Astrocyte of the spinal cord (primary cell): ENCODE results near the gene AADACL4.

Experiments used
- DNase-seq: peaks from one replicate; pipeline ENCODE4 v3.0.0; 2011; ENCODE audit warnings: low read depth, low spot score
- H3K4me3 ChIP-seq: 2 replicates; pipeline ENCODE4 v1.5.1; 2011; ENCODE audit warnings: low read depth, mild to moderate bottlenecking, low read length, moderate library complexity
- CTCF ChIP-seq: IDR thresholded peaks from 2 replicates; pipeline ENCODE4 v1.5.1; 2012; ENCODE audit warnings: low read depth, mild to moderate bottlenecking, low read length, inconsistent platforms
- in situ Hi-C: cut with HindIII; loops from 2 replicates; pipeline ENCODE4 v1.10.0; 2017; ENCODE audit warnings: low sequenced_read_pairs

AADACL4 gene

GRCh38 chr1:12603224-12603623, 40.7 kb upstream of the AADACL4 start:
- in situ Hi-C loops, result no loop called here
- H3K4me3 ChIP-seq, result no peak overlapping the region
- TF ChIP-seq CTCF, result no peak
- no peak for DNase-seq

GRCh38 chr1:12604114-12604874, 39.6 kb upstream of the AADACL4 start:
- peak; percentile 93 for DNase-seq
- in situ Hi-C loops, result no loop called here
- TF ChIP-seq CTCF, result no peak
- H3K4me3 ChIP-seq, result no peak overlapping the region

- TF ChIP-seq CTCF, result no peak
- in situ Hi-C loops, result no loop called here
- no peak overlapping the region for H3K4me3 ChIP-seq
- no peak for DNase-seq
These were observed 38.9 kb upstream of the AADACL4 start for GRCh38 chr1:12604986-12605385.

- H3K4me3 ChIP-seq, result no peak overlapping the region
- no peak for DNase-seq
- in situ Hi-C loops, result no loop called here
- no peak for TF ChIP-seq CTCF
These were observed 36.6 kb upstream of the AADACL4 start for GRCh38 chr1:12607263-12607662.

GRCh38 chr1:12608311-12608957, 35.5 kb upstream of the AADACL4 start:
- DNase-seq, result no peak
- TF ChIP-seq CTCF, result no peak
- in situ Hi-C loops, result no loop called here
- H3K4me3 ChIP-seq, result no peak overlapping the region

GRCh38 chr1:12609469-12610003, 34.3 kb upstream of the AADACL4 start:
- H3K4me3 ChIP-seq, result no peak overlapping the region
- DNase-seq, result no peak
- no peak for TF ChIP-seq CTCF
- in situ Hi-C loops, result no loop called here
